Measurements from ENCODE around the gene SORCS2. TPM values are rescaled to one million over a fixed set of nuclear protein-coding genes. Genes with fewer than 3 reads are reported as not detected.

SORCS2 gene
- total and polyA plus RNA-seq, 2 of the 13 experiments (the other 11 are each of a cell fraction or from before 2014, with no cell fraction given), result 0.82 to 1.0 TPM

GRCh38 chr4:7531640-7531994 lies 339.3 kb downstream of the SORCS2 start (continued):
- TF ChIP-seq SPEN (CRISPR knock-in tag; IDR thresholded peaks at IDR 0.05; ENCODE audit: low read depth) (0 out of 2 replicates have a peak, but pooled peaks have one; percentile 21), IRF9 (CRISPR knock-in tag; IDR thresholded peaks at IDR 0.05; ENCODE audit: borderline replicate concordance) (peak; percentile 55; the same call in 1 of the 2 replicates), ZFX (CRISPR knock-in tag; IDR thresholded peaks at IDR 0.05; ENCODE audit: low read depth) (0 out of 2 replicates have a peak, but pooled peaks have one; percentile 45), NBN (conservative IDR thresholded peaks at IDR 0.05) (no peak), ZNF121 (CRISPR knock-in tag; IDR thresholded peaks at IDR 0.05) (peak; percentile 41; the same call in 1 of the 2 replicates)

GRCh38 chr4:7532043-7532442 lies 339.7 kb downstream of the SORCS2 start:
- H3K79me2 ChIP-seq (ENCODE audit: insufficient read depth, low read length), result peaks cover 2% of the 10 kb centered on the region
- peak; percentile 58 for ATAC-seq
- intact Hi-C loops (cut with micrococcal nuclease; ENCODE audit: unreplicated experiment) (loop anchor here (10.0 kb wide), 1 partner anchor 103 kb away; no protein-coding TSS in a partner anchor), in situ Hi-C loops (cut with HindIII; ENCODE audit: extremely low pct_ligation_motif_present, low pct_unique_long_range_greater_than_20kb) (no loop called here)
- peak overlapping the region; percentile 39 for H3K27ac ChIP-seq (ENCODE audit: extremely low read length, insufficient read depth, low read length)
- ChIA-PET POLR2A (interaction anchor here (0.9 to 2.8 kb wide), 7 partner anchors 7 to 142 kb away, joined by 3 to 21 read pairs (median 6); no protein-coding TSS in a partner anchor), CTCF (ENCODE audit: low intra/inter-chr PET ratio, low total read pairs) (no interaction called here)
- peaks cover 45% of the 10 kb centered on the region for H3K4me1 ChIP-seq (ENCODE audit: insufficient read depth, low read length)
- WGBS (ENCODE audit: low lambda C conversion rate), result 12% methylated on average over 8 of the region's 8 CpGs
- no peaks in the 10 kb centered on the region for H4K20me1 ChIP-seq (ENCODE audit: insufficient read depth, low read length)
- peak overlapping the region; percentile 3 to 75 (median 52) for H3K4me3 ChIP-seq (replicated peaks in 1 of 3; ENCODE audit: insufficient read depth in 1 of 3, low read depth in 2 of 3, low read length in 3 of 3)
- peak overlapping the region; percentile 84 for H3K4me2 ChIP-seq (ENCODE audit: low read depth, low read length)
- no peak overlapping the region for H2AFZ ChIP-seq (ENCODE audit: low read length)
- H3K27me3 ChIP-seq (ENCODE audit: control insufficient read depth in 1 of 2, insufficient read depth in 2 of 2, low read length in 2 of 2), result peaks cover 0 to 2% of the 10 kb centered on the region in 2 experiments; a peak in 2 of 5 replicates
- FAIRE-seq, result no peak
- no peak for DNase-seq (ENCODE audit: low spot score)
- H3K9me3 ChIP-seq (ENCODE audit: low read length), result no peaks in the 10 kb centered on the region
- H3K9ac ChIP-seq (ENCODE audit: insufficient read depth, low read depth, low read length), result peak overlapping the region; percentile 65
- BruUV-seq (replicated peaks), result no TSS peak
- no peaks in the 10 kb centered on the region for H3K36me3 ChIP-seq (replicated peaks in 1 of 2; ENCODE audit: control insufficient read depth in 1 of 2, insufficient read depth in 2 of 2, low read length in 2 of 2)
- TF ChIP-seq RARA (CRISPR knock-in tag; IDR thresholded peaks at IDR 0.05) (peak; percentile 14; the same call in 1 of the 2 replicates), ZNF879 (CRISPR knock-in tag; IDR thresholded peaks at IDR 0.05) (0 out of 2 replicates have a peak, but pooled peaks have one; percentile 60), LCORL (IDR thresholded peaks at IDR 0.05) (no peak), LCORL (CRISPR knock-in tag; IDR thresholded peaks at IDR 0.05) (0 out of 2 replicates have a peak, but pooled peaks have one; percentile 31), NR2F6 (IDR thresholded peaks at IDR 0.05) (no peak), NR2F6 (CRISPR knock-in tag; IDR thresholded peaks at IDR 0.05) (0 out of 2 replicates have a peak, but pooled peaks have one; percentile 19), RXRB (CRISPR knock-in tag; IDR thresholded peaks at IDR 0.05; ENCODE audit: borderline replicate concordance) (no peak), POLR2A (IDR thresholded peaks at IDR 0.05; ENCODE audit: insufficient read depth in 1 of 2, low read depth in 2 of 2, low read length in 2 of 2) (peak in 1 of 2 experiments; percentile 48; a peak in 1 of 4 replicates), HNF4A (CRISPR knock-in tag; IDR thresholded peaks at IDR 0.05) (peak; percentile 45), PAXIP1 (CRISPR knock-in tag; conservative IDR thresholded peaks at IDR 0.05) (peak; percentile 37; the same call in 1 of the 2 replicates), ZNF414 (CRISPR knock-in tag; IDR thresholded peaks at IDR 0.05) (no peak), PITX1 (CRISPR knock-in tag; IDR thresholded peaks at IDR 0.05) (peak; percentile 37; the same call in 1 of the 2 replicates), FIP1L1 (IDR thresholded peaks at IDR 0.05; ENCODE audit: borderline replicate concordance, insufficient read depth, low read depth, low read length) (no peak)
